Mesendoderm (in vitro differentiated cells): ENCODE results near the gene PDE9A.

ENCODE experiments used
- DNase-seq: peaks from one replicate; pipeline ENCODE4 v3.0.0; 2013
- H2AK5ac ChIP-seq: 2 replicates; pipeline ENCODE4 v1.6.1; 2013; ENCODE audit warnings: low read length, inconsistent platforms
- H2BK120ac ChIP-seq: 2 replicates; pipeline ENCODE4 v1.6.1; 2013; ENCODE audit warnings: low read depth, mild to moderate bottlenecking, low read length, moderate library complexity, mixed read lengths
- H2BK15ac ChIP-seq: replicated peaks from 2 replicates; pipeline ENCODE4 v1.6.1; 2013; ENCODE audit warnings: low read depth, mild to moderate bottlenecking, moderate library complexity
- H2BK5ac ChIP-seq: 2 replicates; pipeline ENCODE4 v1.6.1; 2013; ENCODE audit warnings: low read length, inconsistent platforms
- H3K18ac ChIP-seq: 2 replicates; pipeline ENCODE4 v1.6.1; 2013; ENCODE audit warnings: mild to moderate bottlenecking, low read length, mixed read lengths
- H3K23ac ChIP-seq: one replicate; pipeline ENCODE4 v1.6.1; 2013; ENCODE audit warnings: low read length
- H3K27ac ChIP-seq: 2 replicates; pipeline ENCODE4 v1.5.1; 2013; ENCODE audit warnings: low read depth, mild to moderate bottlenecking, inconsistent platforms, low read length, moderate library complexity
- H3K27me3 ChIP-seq: 2 replicates; pipeline ENCODE4 v1.6.1; 2013; ENCODE audit warnings: low read length, control low read depth, mild to moderate bottlenecking, inconsistent platforms; ENCODE audit not compliant: insufficient read depth, poor library complexity
- H3K36me3 ChIP-seq: 2 replicates; pipeline ENCODE4 v1.6.1; 2013; ENCODE audit warnings: low read length, inconsistent platforms; ENCODE audit not compliant: control insufficient read depth, insufficient read depth
- H3K4ac ChIP-seq: one replicate; pipeline ENCODE4 v1.6.1; 2013; ENCODE audit warnings: low read depth, mild to moderate bottlenecking, low read length, moderate library complexity
- H3K4me1 ChIP-seq: 2 replicates; pipeline ENCODE4 v1.6.1; 2013; ENCODE audit warnings: low read depth, low read length, inconsistent platforms; ENCODE audit not compliant: control insufficient read depth
- H3K4me2 ChIP-seq: 2 replicates; pipeline ENCODE4 v1.6.1; 2013; ENCODE audit warnings: low read length
- H3K4me3 ChIP-seq: 2 replicates; pipeline ENCODE4 v1.5.1; 2013; ENCODE audit warnings: mild to moderate bottlenecking, low read length
- H3K56ac ChIP-seq: one replicate; pipeline ENCODE4 v1.6.1; 2013; ENCODE audit warnings: low read length
- H3K79me1 ChIP-seq: 2 replicates; pipeline ENCODE4 v1.6.1; 2013; ENCODE audit warnings: low read length, inconsistent platforms
- H3K79me2 ChIP-seq: 2 replicates; pipeline ENCODE4 v1.6.1; 2013; ENCODE audit warnings: mild to moderate bottlenecking, low read length; ENCODE audit not compliant: control insufficient read depth, insufficient read depth
- H3K9ac ChIP-seq: 2 replicates; pipeline ENCODE4 v1.6.1; 2013; ENCODE audit warnings: low read length, inconsistent platforms
- H4K5ac ChIP-seq: one replicate; pipeline ENCODE4 v1.6.1; 2013; ENCODE audit warnings: low read length
- H4K8ac ChIP-seq: one replicate; pipeline ENCODE4 v1.6.1; 2013; ENCODE audit warnings: low read depth, mild to moderate bottlenecking, control low read depth, low read length, moderate library complexity
- WGBS: extraction: QIAGEN DNeasy Blood & Tissue Kit; methylation state at CpG from one replicate; pipeline ENCODE4 v1.1.7; 2013; ENCODE audit warnings: low lambda C conversion rate, missing lambda C conversion rate; ENCODE audit not compliant: insufficient coverage; ENCODE audit errors: extremely low coverage; 5-methylcytosine and 5-hydroxymethylcytosine counted together

The PDE9A gene

DNA sequence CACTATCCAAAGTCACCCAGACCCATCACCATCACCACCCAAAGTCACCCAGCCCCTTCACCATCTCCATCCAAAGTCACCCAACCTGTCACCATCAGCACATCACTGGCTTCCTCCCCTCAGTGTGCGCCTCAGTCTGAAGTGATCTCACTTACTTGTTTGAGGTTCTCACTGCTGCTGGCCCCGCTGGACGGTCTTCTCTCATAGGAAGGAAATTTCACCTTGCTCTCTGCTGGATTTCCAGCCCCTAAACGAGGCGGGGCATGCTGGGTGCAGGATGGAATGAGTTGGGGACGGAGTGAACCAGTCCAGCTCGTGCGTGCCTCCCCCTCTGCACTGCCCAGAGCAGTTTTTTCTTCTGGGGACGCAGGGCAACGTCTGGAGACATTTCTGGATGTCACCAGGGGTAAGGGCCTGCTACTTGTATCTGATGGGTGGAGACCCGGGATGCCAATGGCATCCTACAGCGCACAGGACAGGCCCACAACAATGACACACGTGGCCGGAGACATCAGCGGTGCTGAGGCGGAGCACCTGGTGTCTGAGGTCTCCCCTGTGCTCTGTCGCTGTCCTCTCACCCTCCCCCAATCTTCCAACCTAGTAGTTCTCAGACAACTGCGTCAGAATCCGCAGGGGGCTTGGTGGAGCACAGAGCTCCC is 38.6 kb downstream of the PDE9A start:
- no peak overlapping the region for H3K9ac ChIP-seq
- H3K23ac ChIP-seq, result no peak overlapping the region
- no peak overlapping the region for H2BK15ac ChIP-seq
- H4K8ac ChIP-seq, result no peak overlapping the region
- H3K4me1 ChIP-seq, result no peaks in the 10 kb centered on the region
- no peak overlapping the region for H2BK120ac ChIP-seq
- no peak overlapping the region for H2BK5ac ChIP-seq
- no peak overlapping the region for H4K5ac ChIP-seq
- peaks cover 3% of the 10 kb centered on the region for H3K36me3 ChIP-seq
- no peak overlapping the region for H3K4me2 ChIP-seq
- no peaks in the 10 kb centered on the region for H3K79me2 ChIP-seq
- H3K27me3 ChIP-seq, result no peaks in the 10 kb centered on the region
- no peaks in the 10 kb centered on the region for H3K79me1 ChIP-seq
- H3K56ac ChIP-seq, result no peak overlapping the region
- H3K18ac ChIP-seq, result no peak overlapping the region
- no peak overlapping the region for H3K4me3 ChIP-seq
- H3K4ac ChIP-seq, result no peak overlapping the region
- WGBS, result no CpG with 5 or more reads among the region's 19 CpGs
- H3K27ac ChIP-seq, result no peak overlapping the region
- no peak for DNase-seq
- no peak overlapping the region for H2AK5ac ChIP-seq

DNA sequence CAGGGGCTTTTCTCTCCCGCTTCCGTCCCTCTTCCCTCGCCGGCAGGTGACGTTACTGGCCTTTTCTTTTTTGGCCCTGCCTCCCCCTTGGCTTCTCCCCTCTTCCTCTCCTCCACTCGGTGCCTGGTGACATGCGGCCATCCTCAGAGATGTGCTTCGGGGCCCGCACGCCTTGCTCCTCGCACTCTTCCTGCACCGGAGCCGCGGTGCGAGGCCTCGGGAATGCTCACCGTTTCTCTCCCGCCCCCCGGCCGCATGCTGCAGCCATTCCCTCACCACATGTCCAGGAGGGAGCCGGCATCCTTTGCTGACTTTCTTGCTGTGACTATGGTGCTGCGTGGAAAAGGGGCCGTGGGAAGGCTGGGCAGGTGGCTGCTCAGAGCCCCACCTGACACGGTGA is 39.3 kb downstream of the PDE9A start:
- H3K4me2 ChIP-seq, result no peak overlapping the region
- no peak overlapping the region for H2AK5ac ChIP-seq
- H3K9ac ChIP-seq, result no peak overlapping the region
- no peak overlapping the region for H2BK5ac ChIP-seq
- no peak overlapping the region for H3K27ac ChIP-seq
- H2BK15ac ChIP-seq, result no peak overlapping the region
- no peak overlapping the region for H3K4ac ChIP-seq
- H4K5ac ChIP-seq, result no peak overlapping the region
- no peak overlapping the region for H3K56ac ChIP-seq
- no peak overlapping the region for H3K23ac ChIP-seq
- no peak for DNase-seq
- no peak overlapping the region for H3K4me3 ChIP-seq
- no peaks in the 10 kb centered on the region for H3K4me1 ChIP-seq
- no peaks in the 10 kb centered on the region for H3K79me2 ChIP-seq
- H3K27me3 ChIP-seq, result no peaks in the 10 kb centered on the region
- peaks cover 3% of the 10 kb centered on the region for H3K36me3 ChIP-seq
- H2BK120ac ChIP-seq, result no peak overlapping the region
- no CpG with 5 or more reads among the region's 24 CpGs for WGBS
- H3K18ac ChIP-seq, result no peak overlapping the region
- no peak overlapping the region for H4K8ac ChIP-seq
- no peaks in the 10 kb centered on the region for H3K79me1 ChIP-seq

DNA sequence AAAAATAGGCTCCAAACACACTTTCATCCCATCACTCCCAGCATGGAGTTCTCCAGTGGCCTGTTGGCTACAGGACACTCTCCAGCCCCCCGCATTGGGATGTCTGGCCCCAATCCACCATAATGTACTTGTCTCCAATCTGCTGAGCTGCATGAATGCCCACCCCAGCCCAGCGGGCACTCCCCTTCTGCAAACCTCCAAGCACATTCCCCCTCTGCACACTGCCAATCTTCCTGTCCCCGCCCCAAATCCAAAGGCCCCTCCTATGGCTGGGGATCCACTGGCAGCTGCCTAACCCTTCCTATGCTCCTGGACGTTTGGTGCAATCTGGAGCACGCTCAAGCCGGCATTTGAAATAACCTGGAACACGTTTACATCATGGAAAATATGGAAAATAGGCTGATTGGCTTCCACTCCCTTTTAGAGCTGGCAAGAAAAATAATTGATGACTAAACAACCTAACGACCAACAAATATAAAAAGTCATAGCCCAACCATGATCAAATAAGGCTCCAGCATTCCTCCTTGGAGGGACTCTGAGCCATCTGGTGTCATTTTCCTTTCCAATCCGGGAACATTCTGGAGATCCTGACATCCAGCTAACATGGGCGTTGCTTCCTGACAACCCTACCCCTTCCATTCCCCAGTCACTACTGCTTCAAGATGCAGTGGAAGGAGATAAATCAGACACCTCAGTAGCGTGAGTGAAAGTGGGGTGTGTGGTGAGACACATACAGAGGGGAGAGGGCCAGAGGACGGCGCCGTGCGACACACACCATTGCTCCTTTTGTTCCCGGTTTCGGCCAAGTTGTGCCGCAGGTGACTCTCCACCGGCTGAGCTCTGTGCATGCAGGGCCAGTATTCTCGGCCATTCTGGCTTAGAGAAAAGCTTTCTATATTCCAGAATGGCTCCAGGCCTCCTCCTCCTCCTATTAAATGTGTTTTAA is 41.6 kb downstream of the PDE9A start:
- H3K56ac ChIP-seq, result no peak overlapping the region
- WGBS, result no CpG with 5 or more reads among the region's 20 CpGs
- no peak overlapping the region for H3K18ac ChIP-seq
- H4K8ac ChIP-seq, result no peak overlapping the region
- no peak overlapping the region for H3K4me3 ChIP-seq
- H3K27ac ChIP-seq, result no peak overlapping the region
- H3K4me2 ChIP-seq, result no peak overlapping the region
- H2AK5ac ChIP-seq, result no peak overlapping the region
- H3K4ac ChIP-seq, result no peak overlapping the region
- H3K79me2 ChIP-seq, result no peaks in the 10 kb centered on the region
- peaks cover 3% of the 10 kb centered on the region for H3K36me3 ChIP-seq
- no peak overlapping the region for H3K23ac ChIP-seq
- no peaks in the 10 kb centered on the region for H3K79me1 ChIP-seq
- no peak overlapping the region for H2BK5ac ChIP-seq
- H3K27me3 ChIP-seq, result no peaks in the 10 kb centered on the region
- no peak overlapping the region for H3K9ac ChIP-seq
- H4K5ac ChIP-seq, result no peak overlapping the region
- no peak overlapping the region for H2BK120ac ChIP-seq
- no peak for DNase-seq
- H3K4me1 ChIP-seq, result no peaks in the 10 kb centered on the region
- H2BK15ac ChIP-seq, result no peak overlapping the region

DNA sequence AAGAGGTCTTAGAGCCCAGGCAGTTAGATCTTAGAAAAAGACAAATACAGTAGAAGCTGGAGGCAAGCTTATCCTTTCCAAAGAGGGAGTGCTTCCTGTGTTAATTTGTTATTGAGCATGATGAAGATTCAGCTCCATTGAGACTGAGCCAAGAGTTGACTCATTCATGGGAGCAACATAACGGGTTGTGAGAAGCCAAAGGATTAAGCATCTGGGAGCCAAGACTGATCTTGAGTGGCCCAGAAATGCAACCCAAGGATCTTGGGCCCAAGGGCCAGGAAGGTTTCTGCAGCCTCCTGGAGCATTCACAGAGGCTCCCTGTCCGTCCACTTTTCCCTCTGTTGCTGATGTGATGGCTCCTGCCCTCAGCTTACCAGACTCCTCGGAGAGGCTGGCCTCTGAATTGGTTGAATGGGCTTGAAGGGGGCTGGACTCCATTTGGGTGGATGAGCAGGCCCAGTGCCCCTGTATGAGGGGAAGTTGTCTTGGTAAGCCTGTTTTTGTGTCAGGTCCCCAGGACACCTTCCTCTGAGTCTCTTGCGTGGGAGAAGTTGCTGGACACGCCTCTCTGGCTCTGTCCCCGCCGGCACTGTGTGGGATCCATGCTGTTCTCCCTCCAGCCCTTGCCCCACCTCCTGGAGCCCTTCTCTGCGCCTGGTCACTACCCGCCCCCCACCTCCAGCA is 42.4 kb downstream of the PDE9A start:
- no peaks in the 10 kb centered on the region for H3K79me1 ChIP-seq
- no peak overlapping the region for H3K4me2 ChIP-seq
- no peak overlapping the region for H3K27ac ChIP-seq
- no peak overlapping the region for H3K18ac ChIP-seq
- no peak overlapping the region for H2BK120ac ChIP-seq
- H3K9ac ChIP-seq, result no peak overlapping the region
- no peak overlapping the region for H4K8ac ChIP-seq
- H4K5ac ChIP-seq, result no peak overlapping the region
- H3K4me1 ChIP-seq, result no peaks in the 10 kb centered on the region
- no CpG with 5 or more reads among the region's 9 CpGs for WGBS
- H2BK15ac ChIP-seq, result no peak overlapping the region
- H2AK5ac ChIP-seq, result no peak overlapping the region
- no peak overlapping the region for H3K23ac ChIP-seq
- H2BK5ac ChIP-seq, result no peak overlapping the region
- no peak for DNase-seq
- no peak overlapping the region for H3K56ac ChIP-seq
- no peaks in the 10 kb centered on the region for H3K27me3 ChIP-seq
- no peaks in the 10 kb centered on the region for H3K79me2 ChIP-seq
- H3K4ac ChIP-seq, result no peak overlapping the region
- no peak overlapping the region for H3K4me3 ChIP-seq
- peaks cover 3% of the 10 kb centered on the region for H3K36me3 ChIP-seq

DNA sequence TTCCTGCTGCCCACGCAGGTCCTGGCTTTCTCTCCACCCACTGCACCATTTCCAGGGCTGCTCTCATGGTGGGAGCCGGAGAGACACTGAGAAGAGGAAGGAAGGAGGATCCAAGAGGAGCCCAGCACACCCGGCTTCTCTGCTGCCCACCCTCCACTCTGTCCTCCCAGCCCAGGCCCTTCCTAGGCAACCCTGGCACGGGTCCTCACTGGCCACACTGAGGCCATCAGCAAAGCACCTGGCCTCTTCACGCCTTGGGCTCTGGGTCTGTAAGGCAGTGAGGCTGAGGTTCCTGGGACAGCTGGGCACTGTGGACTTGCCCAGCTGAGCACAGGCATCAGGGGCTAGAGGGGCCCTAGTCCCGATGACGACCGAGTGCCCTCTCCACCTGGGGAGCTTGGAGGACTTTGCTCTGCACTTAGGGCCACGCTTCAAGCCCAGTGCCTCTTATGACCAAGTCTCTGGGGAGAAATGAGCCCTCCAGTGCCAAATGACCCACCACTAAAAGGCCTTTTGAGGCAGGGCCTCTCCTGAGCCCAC is 43.1 kb downstream of the PDE9A start:
- no peak for DNase-seq
- no peak overlapping the region for H3K9ac ChIP-seq

More for the DNA sequence above, 43.1 kb downstream of the PDE9A start:
- Histone ChIP-seq H2BK5ac (no peak overlapping the region), H3K56ac (no peak overlapping the region), H3K4me1 (no peaks in the 10 kb centered on the region), H3K79me2 (no peaks in the 10 kb centered on the region), H3K27me3 (no peaks in the 10 kb centered on the region), H2BK15ac (no peak overlapping the region), H3K36me3 (peaks cover 3% of the 10 kb centered on the region), H3K4me3 (no peak overlapping the region), H3K27ac (no peak overlapping the region), H4K8ac (no peak overlapping the region), H3K23ac (no peak overlapping the region), H3K18ac (no peak overlapping the region), H3K79me1 (no peaks in the 10 kb centered on the region), H4K5ac (no peak overlapping the region), H3K4ac (no peak overlapping the region), H2AK5ac (no peak overlapping the region), H2BK120ac (no peak overlapping the region), H3K4me2 (no peak overlapping the region)
- WGBS, result no CpG with 5 or more reads among the region's 9 CpGs
